Measurements from ENCODE around the gene TMEM107.

The TMEM107 gene

GRCh38 chr17:8161289-8162232 lies 14.6 kb downstream of the TMEM107 start:
- Histone ChIP-seq H3K27ac (ENCODE audit: low read depth in 2 of 2, low read length in 2 of 2) (peak overlapping the region; percentile 95 to 99), H3K9me3 (ENCODE audit: control insufficient read depth in 2 of 2, low read length in 2 of 2) (no peaks in the 10 kb centered on the region), H3K4me1 (ENCODE audit: control insufficient read depth in 2 of 2, insufficient read depth in 2 of 2, low read length in 2 of 2) (peaks cover 47 to 48% of the 10 kb centered on the region in 2 donors), H3K36me3 (ENCODE audit: control insufficient read depth in 2 of 2, insufficient read depth in 2 of 2, low read length in 2 of 2) (peaks cover 16 to 17% of the 10 kb centered on the region in 2 donors), H3K4me3 (ENCODE audit: low read length in 2 of 2) (peak overlapping the region; percentile 82 to 89), H3K9ac (ENCODE audit: low read depth in 1 of 2, low read length in 2 of 2) (peak overlapping the region; percentile 96 to 100), H3K27me3 (ENCODE audit: control insufficient read depth in 2 of 2, insufficient read depth in 2 of 2, low read length in 2 of 2) (no peaks in the 10 kb centered on the region)

GRCh38 chr17:8160741-8161221 lies 15.4 kb downstream of the TMEM107 start:
- H3K36me3 ChIP-seq (ENCODE audit: control insufficient read depth in 2 of 2, insufficient read depth in 2 of 2, low read length in 2 of 2) = peaks cover 16 to 17% of the 10 kb centered on the region in 2 donors
- H3K27ac ChIP-seq (ENCODE audit: low read depth in 2 of 2, low read length in 2 of 2) = peak overlapping the region; percentile 95 to 99
- peak overlapping the region in 1 of 2 donors; percentile 23 for H3K4me3 ChIP-seq (ENCODE audit: low read length in 2 of 2)
- no peaks in the 10 kb centered on the region for H3K27me3 ChIP-seq (ENCODE audit: control insufficient read depth in 2 of 2, insufficient read depth in 2 of 2, low read length in 2 of 2)
- peaks cover 49 to 51% of the 10 kb centered on the region in 2 donors for H3K4me1 ChIP-seq (ENCODE audit: control insufficient read depth in 2 of 2, insufficient read depth in 2 of 2, low read length in 2 of 2)
- H3K9ac ChIP-seq (ENCODE audit: low read depth in 1 of 2, low read length in 2 of 2) = peak overlapping the region; percentile 3 to 100
- H3K9me3 ChIP-seq (ENCODE audit: control insufficient read depth in 2 of 2, low read length in 2 of 2) = no peaks in the 10 kb centered on the region

- Histone ChIP-seq H3K9ac (ENCODE audit: low read depth in 1 of 2, low read length in 2 of 2) (peak overlapping the region in 1 of 2 donors; percentile 100), H3K9me3 (ENCODE audit: control insufficient read depth in 2 of 2, low read length in 2 of 2) (no peaks in the 10 kb centered on the region), H3K27me3 (ENCODE audit: control insufficient read depth in 2 of 2, insufficient read depth in 2 of 2, low read length in 2 of 2) (no peaks in the 10 kb centered on the region), H3K4me1 (ENCODE audit: control insufficient read depth in 2 of 2, insufficient read depth in 2 of 2, low read length in 2 of 2) (peaks cover 55% of the 10 kb centered on the region in 2 donors), H3K4me3 (ENCODE audit: low read length in 2 of 2) (no peak overlapping the region), H3K36me3 (ENCODE audit: control insufficient read depth in 2 of 2, insufficient read depth in 2 of 2, low read length in 2 of 2) (peaks cover 16 to 17% of the 10 kb centered on the region in 2 donors), H3K27ac (ENCODE audit: low read depth in 2 of 2, low read length in 2 of 2) (peak overlapping the region; percentile 10 to 26)
These were observed 16.0 kb downstream of the TMEM107 start for GRCh38 chr17:8160224-8160577.

- no peaks in the 10 kb centered on the region for H3K9me3 ChIP-seq (ENCODE audit: control insufficient read depth in 2 of 2, low read length in 2 of 2)
- peaks cover 57 to 59% of the 10 kb centered on the region in 2 donors for H3K4me1 ChIP-seq (ENCODE audit: control insufficient read depth in 2 of 2, insufficient read depth in 2 of 2, low read length in 2 of 2)
- H3K27me3 ChIP-seq (ENCODE audit: control insufficient read depth in 2 of 2, insufficient read depth in 2 of 2, low read length in 2 of 2) = no peaks in the 10 kb centered on the region
- peaks cover 16 to 17% of the 10 kb centered on the region in 2 donors for H3K36me3 ChIP-seq (ENCODE audit: control insufficient read depth in 2 of 2, insufficient read depth in 2 of 2, low read length in 2 of 2)
- H3K9ac ChIP-seq (ENCODE audit: low read depth in 1 of 2, low read length in 2 of 2) = peak overlapping the region in 1 of 2 donors; percentile 21
- H3K4me3 ChIP-seq (ENCODE audit: low read length in 2 of 2) = no peak overlapping the region
- H3K27ac ChIP-seq (ENCODE audit: low read depth in 2 of 2, low read length in 2 of 2) = peak overlapping the region in 1 of 2 donors; percentile 16
These were observed 16.5 kb downstream of the TMEM107 start for GRCh38 chr17:8159459-8160223.

GRCh38 chr17:8159032-8159400 lies 17.2 kb downstream of the TMEM107 start:
- peaks cover 16 to 17% of the 10 kb centered on the region in 2 donors for H3K36me3 ChIP-seq (ENCODE audit: control insufficient read depth in 2 of 2, insufficient read depth in 2 of 2, low read length in 2 of 2)
- H3K9ac ChIP-seq (ENCODE audit: low read depth in 1 of 2, low read length in 2 of 2) = peak overlapping the region in 1 of 2 donors; percentile 21
- H3K27ac ChIP-seq (ENCODE audit: low read depth in 2 of 2, low read length in 2 of 2) = peak overlapping the region; percentile 88 to 90
- H3K9me3 ChIP-seq (ENCODE audit: control insufficient read depth in 2 of 2, low read length in 2 of 2) = no peaks in the 10 kb centered on the region
- peaks cover 53 to 60% of the 10 kb centered on the region in 2 donors for H3K4me1 ChIP-seq (ENCODE audit: control insufficient read depth in 2 of 2, insufficient read depth in 2 of 2, low read length in 2 of 2)
- H3K4me3 ChIP-seq (ENCODE audit: low read length in 2 of 2) = no peak overlapping the region
- no peaks in the 10 kb centered on the region for H3K27me3 ChIP-seq (ENCODE audit: control insufficient read depth in 2 of 2, insufficient read depth in 2 of 2, low read length in 2 of 2)

GRCh38 chr17:8158267-8159031 lies 17.7 kb downstream of the TMEM107 start:
- peak overlapping the region; percentile 88 to 90 for H3K27ac ChIP-seq (ENCODE audit: low read depth in 2 of 2, low read length in 2 of 2)
- H3K9me3 ChIP-seq (ENCODE audit: control insufficient read depth in 2 of 2, low read length in 2 of 2) = no peaks in the 10 kb centered on the region
- peaks cover 16 to 17% of the 10 kb centered on the region in 2 donors for H3K36me3 ChIP-seq (ENCODE audit: control insufficient read depth in 2 of 2, insufficient read depth in 2 of 2, low read length in 2 of 2)
- peak overlapping the region; percentile 47 to 69 for H3K9ac ChIP-seq (ENCODE audit: low read depth in 1 of 2, low read length in 2 of 2)
- no peaks in the 10 kb centered on the region for H3K27me3 ChIP-seq (ENCODE audit: control insufficient read depth in 2 of 2, insufficient read depth in 2 of 2, low read length in 2 of 2)
- H3K4me1 ChIP-seq (ENCODE audit: control insufficient read depth in 2 of 2, insufficient read depth in 2 of 2, low read length in 2 of 2) = peaks cover 50 to 61% of the 10 kb centered on the region in 2 donors
- H3K4me3 ChIP-seq (ENCODE audit: low read length in 2 of 2) = peak overlapping the region in 1 of 2 donors; percentile 20

GRCh38 chr17:8156246-8156992 lies 19.8 kb downstream of the TMEM107 start:
- H3K4me1 ChIP-seq (ENCODE audit: control insufficient read depth in 2 of 2, insufficient read depth in 2 of 2, low read length in 2 of 2) = peaks cover 57 to 66% of the 10 kb centered on the region in 2 donors
- no peaks in the 10 kb centered on the region for H3K27me3 ChIP-seq (ENCODE audit: control insufficient read depth in 2 of 2, insufficient read depth in 2 of 2, low read length in 2 of 2)
- no peaks in the 10 kb centered on the region for H3K9me3 ChIP-seq (ENCODE audit: control insufficient read depth in 2 of 2, low read length in 2 of 2)
- peaks cover 18% of the 10 kb centered on the region in 2 donors for H3K36me3 ChIP-seq (ENCODE audit: control insufficient read depth in 2 of 2, insufficient read depth in 2 of 2, low read length in 2 of 2)
- peak overlapping the region; percentile 97 to 100 for H3K9ac ChIP-seq (ENCODE audit: low read depth in 1 of 2, low read length in 2 of 2)
- peak overlapping the region; percentile 98 to 100 for H3K27ac ChIP-seq (ENCODE audit: low read depth in 2 of 2, low read length in 2 of 2)
- peak overlapping the region; percentile 95 to 99 for H3K4me3 ChIP-seq (ENCODE audit: low read length in 2 of 2)

- no peaks in the 10 kb centered on the region for H3K9me3 ChIP-seq (ENCODE audit: control insufficient read depth in 2 of 2, low read length in 2 of 2)
- peak overlapping the region; percentile 97 to 100 for H3K9ac ChIP-seq (ENCODE audit: low read depth in 1 of 2, low read length in 2 of 2)
- H3K27me3 ChIP-seq (ENCODE audit: control insufficient read depth in 2 of 2, insufficient read depth in 2 of 2, low read length in 2 of 2) = no peaks in the 10 kb centered on the region
- peaks cover 13% of the 10 kb centered on the region in 2 donors for H3K36me3 ChIP-seq (ENCODE audit: control insufficient read depth in 2 of 2, insufficient read depth in 2 of 2, low read length in 2 of 2)
- peak overlapping the region; percentile 98 to 100 for H3K27ac ChIP-seq (ENCODE audit: low read depth in 2 of 2, low read length in 2 of 2)
- peak overlapping the region; percentile 95 to 99 for H3K4me3 ChIP-seq (ENCODE audit: low read length in 2 of 2)
- H3K4me1 ChIP-seq (ENCODE audit: control insufficient read depth in 2 of 2, insufficient read depth in 2 of 2, low read length in 2 of 2) = peaks cover 56 to 65% of the 10 kb centered on the region in 2 donors
These were observed 20.3 kb downstream of the TMEM107 start for GRCh38 chr17:8155996-8156245.

Measured in mucosa of rectum (tissue), 2 donors.